Measurements from ENCODE around the gene LRRC7.
"Not testable (repeated sequence)": the region's sequence is repeated elsewhere in the genome, so short reads cannot be mapped to it uniquely, and the experiment has no call there.

Gene LRRC7

GRCh38 chr1:69919129-69919921, 351.6 kb downstream of the LRRC7 start:
- DNase-seq (ENCODE audit: extremely low read depth, low read depth): no peak
- TF ChIP-seq, protein P1, sequence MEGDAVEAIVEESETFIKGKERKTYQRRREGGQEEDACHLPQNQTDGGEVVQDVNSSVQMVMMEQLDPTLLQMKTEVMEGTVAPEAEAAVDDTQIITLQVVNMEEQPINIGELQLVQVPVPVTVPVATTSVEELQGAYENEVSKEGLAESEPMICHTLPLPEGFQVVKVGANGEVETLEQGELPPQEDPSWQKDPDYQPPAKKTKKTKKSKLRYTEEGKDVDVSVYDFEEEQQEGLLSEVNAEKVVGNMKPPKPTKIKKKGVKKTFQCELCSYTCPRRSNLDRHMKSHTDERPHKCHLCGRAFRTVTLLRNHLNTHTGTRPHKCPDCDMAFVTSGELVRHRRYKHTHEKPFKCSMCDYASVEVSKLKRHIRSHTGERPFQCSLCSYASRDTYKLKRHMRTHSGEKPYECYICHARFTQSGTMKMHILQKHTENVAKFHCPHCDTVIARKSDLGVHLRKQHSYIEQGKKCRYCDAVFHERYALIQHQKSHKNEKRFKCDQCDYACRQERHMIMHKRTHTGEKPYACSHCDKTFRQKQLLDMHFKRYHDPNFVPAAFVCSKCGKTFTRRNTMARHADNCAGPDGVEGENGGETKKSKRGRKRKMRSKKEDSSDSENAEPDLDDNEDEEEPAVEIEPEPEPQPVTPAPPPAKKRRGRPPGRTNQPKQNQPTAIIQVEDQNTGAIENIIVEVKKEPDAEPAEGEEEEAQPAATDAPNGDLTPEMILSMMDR (IDR thresholded peaks at IDR 0.05; ENCODE audit: low read depth, low read length): no peak

GRCh38 chr1:69919922-69920273, 352.2 kb downstream of the LRRC7 start:
- TF ChIP-seq, protein P1 (IDR thresholded peaks at IDR 0.05; ENCODE audit: low read depth, low read length): no peak

DNA sequence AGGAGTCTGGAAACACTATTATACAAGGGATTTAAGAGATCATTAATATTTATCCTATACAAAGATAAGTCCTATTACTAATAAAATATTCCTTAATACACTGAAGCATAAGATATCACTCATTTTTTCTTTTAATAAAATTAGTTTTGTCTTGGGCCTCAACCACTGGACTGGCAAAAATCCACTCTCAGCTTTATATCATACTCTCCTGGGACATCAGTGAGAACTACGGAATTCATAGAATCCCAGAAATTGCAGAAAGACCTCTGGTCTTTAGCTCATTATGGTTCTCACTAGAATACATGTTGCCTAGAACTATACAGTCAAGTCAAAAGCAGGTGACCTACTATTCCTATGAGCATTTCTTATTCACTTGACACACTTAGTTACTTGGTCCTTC, 352.7 kb downstream of the LRRC7 start:
- DNase-seq (ENCODE audit: extremely low read depth, low read depth): no peak
- TF ChIP-seq, protein P1 (IDR thresholded peaks at IDR 0.05; ENCODE audit: low read depth, low read length): no peak

More at GRCh38 chr1:69919922-69920273, 352.2 kb downstream of the LRRC7 start:
- no peak for DNase-seq (ENCODE audit: extremely low read depth, low read depth)

DNA sequence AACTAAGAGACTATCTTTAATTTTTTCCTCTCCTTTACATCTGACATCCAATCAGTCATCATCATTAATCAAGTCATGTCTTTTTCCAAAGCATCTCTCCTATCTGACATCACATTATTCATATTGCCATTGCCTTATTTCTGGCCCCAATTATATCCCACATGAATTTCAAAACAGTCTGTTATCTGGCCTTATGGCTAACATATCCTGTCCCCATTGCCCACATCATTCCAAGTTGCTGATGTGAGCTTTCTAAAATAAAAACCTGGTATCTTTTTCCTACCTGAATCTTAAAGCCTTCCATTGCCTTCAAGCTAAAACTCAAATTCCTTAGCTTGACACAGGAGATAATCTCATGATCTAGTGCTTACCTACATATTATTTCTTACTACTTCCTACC, 353.8 kb downstream of the LRRC7 start:
- TF ChIP-seq, protein P1 (IDR thresholded peaks at IDR 0.05; ENCODE audit: low read depth, low read length): no peak
- DNase-seq (ENCODE audit: extremely low read depth, low read depth): no peak

GRCh38 chr1:69928234-69928633, 360.5 kb downstream of the LRRC7 start:
- DNase-seq (ENCODE audit: extremely low read depth, low read depth): not testable (repeated sequence)

- no peak for DNase-seq (ENCODE audit: extremely low read depth, low read depth)
- TF ChIP-seq, protein P1 (IDR thresholded peaks at IDR 0.05; ENCODE audit: low read depth, low read length): no peak
Measured at GRCh38 chr1:69929308-69930057, 361.8 kb downstream of the LRRC7 start.

DNA sequence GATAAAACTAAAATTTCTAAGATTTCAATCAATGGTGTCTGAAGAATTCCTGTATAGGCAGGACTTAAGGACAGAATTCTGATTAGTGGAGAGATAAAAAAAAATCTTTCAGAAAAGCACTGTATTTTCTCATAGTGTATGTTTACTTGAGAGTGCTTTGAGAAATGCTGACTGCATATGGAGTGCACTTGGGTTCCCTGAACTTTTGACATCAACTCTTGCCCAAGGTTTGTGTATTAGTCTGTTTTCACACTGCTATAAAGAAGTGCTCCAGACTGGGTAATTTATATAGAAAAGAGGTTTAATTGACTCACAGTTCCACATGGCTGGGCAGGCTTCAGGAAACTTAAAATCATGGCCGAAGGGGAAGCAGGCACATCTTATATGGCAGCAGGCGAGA, 362.7 kb downstream of the LRRC7 start:
- TF ChIP-seq, protein P1 (IDR thresholded peaks at IDR 0.05; ENCODE audit: low read depth, low read length): no peak
- no peak for DNase-seq (ENCODE audit: extremely low read depth, low read depth)

Measured in AG09319 (cell line).